ENCODE results near the gene GTF2A2.

DNA sequence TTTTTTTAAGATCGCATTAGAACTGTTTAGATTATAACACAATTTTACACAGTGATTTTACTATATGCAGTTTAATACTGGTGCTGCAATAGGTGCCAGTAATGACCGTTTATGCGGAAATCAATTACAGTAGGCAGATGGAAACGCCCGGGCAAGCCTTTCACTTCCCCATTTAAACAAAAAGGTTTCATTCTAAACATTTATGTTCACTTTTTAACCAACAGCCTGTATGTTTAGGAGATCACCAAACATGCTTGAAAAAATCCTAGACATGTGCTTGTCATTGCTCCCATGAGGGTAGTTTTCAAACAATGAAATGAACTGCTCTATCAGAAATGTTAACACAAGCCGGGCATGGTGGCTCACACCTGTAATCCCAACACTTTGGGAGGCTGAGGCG is 29.1 kb upstream of the GTF2A2 start:
- TF ChIP-seq CTCF (IDR thresholded peaks at IDR 0.05), result no peak
- no peak for TF ChIP-seq POLR2A (IDR thresholded peaks at IDR 0.05)
- no peak for TF ChIP-seq EP300 (IDR thresholded peaks at IDR 0.05)
- no peak for TF ChIP-seq POLR2AphosphoS5 (IDR thresholded peaks at IDR 0.05)
